Activated T-cell treated with anti-CD3 and anti-CD28 coated beads, Interleukin-2, amount 50 U/mL, for 72 hours (primary cell): Measurements from ENCODE around the gene ZC3H11A. TPM values are rescaled to one million over a fixed set of nuclear protein-coding genes. Genes with fewer than 3 reads are reported as not detected.
"Not testable (repeated sequence)": the region's sequence is repeated elsewhere in the genome, so short reads cannot be mapped to it uniquely, and the experiment has no call there.

Source experiments
- ATAC-seq, 2 donors: fragments of 150-1000 bp; cut with Tn5 transposase; replicated peaks in 1 of 2; 2 replicates each; pipeline ENCODE4 v1.10.0; 2021; ENCODE audit warnings: moderate library complexity in 2 of 2, mild to moderate bottlenecking in 1 of 2
- DNase-seq, 2 donors: peaks; one replicate each; pipeline ENCODE4 v3.0.0; 2021 to 2022; ENCODE audit warnings: mixed read lengths in 1 of 2
- H3K27ac Mint-ChIP-seq: one replicate; pipeline ENCODE4 v1.8.0; 2022; ENCODE audit warnings: mild to moderate bottlenecking, moderate library complexity, mixed read lengths
- H3K27me3 Mint-ChIP-seq: one replicate; pipeline ENCODE4 v1.8.0; 2022; ENCODE audit warnings: low read depth, mixed read lengths
- H3K36me3 Mint-ChIP-seq, 2 donors: one replicate each; pipeline ENCODE4 v1.8.0; 2022; ENCODE audit warnings: mixed read lengths in 2 of 2, mild to moderate bottlenecking in 1 of 2; ENCODE audit not compliant: insufficient read depth in 2 of 2
- H3K4me1 Mint-ChIP-seq: one replicate; pipeline ENCODE4 v1.8.0; 2022; ENCODE audit warnings: low read depth, mixed read lengths
- H3K4me3 Mint-ChIP-seq, 2 donors: one replicate each; pipeline ENCODE4 v1.8.0; 2022; ENCODE audit warnings: mild to moderate bottlenecking in 2 of 2, mixed read lengths in 2 of 2, moderate library complexity in 2 of 2
- H3K9me3 Mint-ChIP-seq, 2 donors: one replicate each; pipeline ENCODE4 v1.8.0; 2022; ENCODE audit warnings: mixed read lengths in 2 of 2
- total RNA-seq, 2 donors: library from RNA; stranded (reverse); gene quantifications; one replicate each; pipeline ENCODE4 v1.2.3, GENCODE V29; 2022

Gene ZC3H11A
- total RNA-seq, 2 donors from 2014 or later = 140 to 141 TPM

DNA sequence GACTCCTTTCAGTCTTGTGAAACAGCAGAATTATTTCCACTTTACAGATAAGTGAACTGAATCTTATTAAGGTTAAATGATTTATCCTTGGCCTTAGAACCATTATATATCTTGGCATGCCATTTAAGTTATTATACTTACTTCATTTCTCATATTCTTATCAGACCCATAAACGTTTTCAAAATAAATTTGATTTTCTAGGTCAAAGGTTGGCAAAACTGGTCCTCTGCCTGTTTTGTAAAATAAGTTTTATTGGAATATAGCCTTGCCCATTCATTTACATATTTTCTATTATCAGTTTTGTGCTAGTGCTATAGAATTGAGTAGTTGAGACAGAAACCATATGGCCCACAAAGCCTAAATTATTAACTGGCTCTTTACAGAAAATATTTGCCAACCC lies 33.1 kb downstream of the ZC3H11A start:
- peaks cover 13 to 36% of the 10 kb centered on the region in 2 donors for H3K36me3 Mint-ChIP-seq
- ATAC-seq (no peak), DNase-seq (no peak)
- no peaks in the 10 kb centered on the region for H3K27me3 Mint-ChIP-seq
- no peak overlapping the region for H3K27ac Mint-ChIP-seq
- no peak overlapping the region for H3K4me3 Mint-ChIP-seq
- H3K4me1 Mint-ChIP-seq = peaks cover 23% of the 10 kb centered on the region
- no peaks in the 10 kb centered on the region for H3K9me3 Mint-ChIP-seq

GRCh38 chr1:203829247-203829646 lies 33.8 kb downstream of the ZC3H11A start:
- not testable (repeated sequence) for H3K9me3 Mint-ChIP-seq, DNase-seq, ATAC-seq, H3K4me3 Mint-ChIP-seq, H3K27me3 Mint-ChIP-seq
- H3K27ac Mint-ChIP-seq = peak overlapping the region; percentile 68
- H3K36me3 Mint-ChIP-seq = peaks cover 13 to 41% of the 10 kb centered on the region in 2 donors
- peaks cover 16% of the 10 kb centered on the region for H3K4me1 Mint-ChIP-seq

- ATAC-seq = no peak
- H3K27ac Mint-ChIP-seq = no peak overlapping the region
- no peaks in the 10 kb centered on the region for H3K9me3 Mint-ChIP-seq
These were observed 40.1 kb downstream of the ZC3H11A start for GRCh38 chr1:203835476-203835875.

DNA sequence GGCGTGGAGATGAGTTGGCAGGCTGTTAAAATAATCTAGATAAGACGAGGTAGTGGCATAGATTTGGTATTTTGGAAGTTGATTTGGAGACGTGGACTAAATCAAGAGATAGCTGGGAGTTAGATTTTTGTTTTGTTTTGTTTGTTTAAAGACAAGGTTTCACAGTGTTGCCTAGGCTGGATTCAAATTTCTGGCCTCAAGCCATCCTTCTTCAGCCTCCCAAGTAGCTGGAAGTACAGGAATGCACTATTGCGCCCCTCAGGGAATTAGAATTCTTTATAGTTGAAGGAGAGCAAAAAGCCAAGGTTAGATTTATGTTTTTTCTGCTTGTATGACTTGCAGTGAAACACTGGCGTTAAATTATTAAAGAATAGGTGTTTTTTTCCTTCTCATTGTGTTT lies 43.7 kb downstream of the ZC3H11A start:
- no peak for DNase-seq
- Mint-ChIP-seq H3K27ac (no peak overlapping the region), H3K36me3 (peaks cover 18 to 55% of the 10 kb centered on the region in 2 donors)

More at GRCh38 chr1:203835476-203835875, 40.1 kb downstream of the ZC3H11A start:
- H3K4me3 Mint-ChIP-seq = no peak overlapping the region
- H3K27me3 Mint-ChIP-seq = no peaks in the 10 kb centered on the region
- no peaks in the 10 kb centered on the region for H3K4me1 Mint-ChIP-seq
- peaks cover 14 to 42% of the 10 kb centered on the region in 2 donors for H3K36me3 Mint-ChIP-seq
- DNase-seq = no peak

DNA sequence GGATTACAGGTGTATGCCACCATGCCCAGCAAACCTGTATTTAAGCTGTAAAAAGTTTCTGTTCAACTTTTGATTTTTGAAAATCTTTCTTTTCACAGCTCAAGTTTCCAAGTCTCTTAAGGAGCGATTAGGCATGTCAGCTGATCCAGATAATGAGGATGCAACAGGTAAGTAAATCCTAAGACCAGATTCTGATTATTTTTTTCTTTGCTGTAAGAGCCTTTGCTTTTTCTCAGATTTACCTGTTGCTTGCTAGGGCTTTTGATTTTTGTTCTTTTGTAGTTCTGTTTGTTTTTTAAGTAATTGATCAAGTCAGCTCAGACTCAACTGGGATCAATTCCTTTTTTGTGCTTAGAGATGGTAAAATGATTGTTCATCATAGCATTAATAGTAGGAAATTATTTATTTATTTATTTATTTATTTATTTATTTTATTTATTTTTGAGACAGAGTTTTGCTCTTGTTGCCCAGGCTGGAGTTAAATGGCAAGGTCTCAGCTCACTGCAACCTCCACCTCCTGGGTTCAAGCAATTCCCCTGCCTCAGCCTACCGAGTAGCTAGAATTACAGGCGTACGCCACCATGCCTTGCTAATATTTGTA lies 44.9 kb downstream of the ZC3H11A start:
- Mint-ChIP-seq H3K4me3 (no peak overlapping the region), H3K9me3 (no peaks in the 10 kb centered on the region), H3K27me3 (no peaks in the 10 kb centered on the region), H3K36me3 (peaks cover 17 to 56% of the 10 kb centered on the region in 2 donors), H3K4me1 (no peaks in the 10 kb centered on the region), H3K27ac (no peak overlapping the region)
- no peak for ATAC-seq
- DNase-seq = no peak

More for the DNA sequence above, 43.7 kb downstream of the ZC3H11A start:
- ATAC-seq = no peak
- Mint-ChIP-seq H3K4me3 (no peak overlapping the region), H3K27me3 (no peaks in the 10 kb centered on the region), H3K9me3 (no peaks in the 10 kb centered on the region), H3K4me1 (no peaks in the 10 kb centered on the region)

- Mint-ChIP-seq H3K4me1 (no peaks in the 10 kb centered on the region), H3K4me3 (no peak overlapping the region), H3K27me3 (no peaks in the 10 kb centered on the region), H3K36me3 (peaks cover 20 to 59% of the 10 kb centered on the region in 2 donors), H3K27ac (no peak overlapping the region), H3K9me3 (no peaks in the 10 kb centered on the region)
- ATAC-seq = no peak
- DNase-seq = no peak
These were observed 47.1 kb downstream of the ZC3H11A start for GRCh38 chr1:203842559-203842876.

DNA sequence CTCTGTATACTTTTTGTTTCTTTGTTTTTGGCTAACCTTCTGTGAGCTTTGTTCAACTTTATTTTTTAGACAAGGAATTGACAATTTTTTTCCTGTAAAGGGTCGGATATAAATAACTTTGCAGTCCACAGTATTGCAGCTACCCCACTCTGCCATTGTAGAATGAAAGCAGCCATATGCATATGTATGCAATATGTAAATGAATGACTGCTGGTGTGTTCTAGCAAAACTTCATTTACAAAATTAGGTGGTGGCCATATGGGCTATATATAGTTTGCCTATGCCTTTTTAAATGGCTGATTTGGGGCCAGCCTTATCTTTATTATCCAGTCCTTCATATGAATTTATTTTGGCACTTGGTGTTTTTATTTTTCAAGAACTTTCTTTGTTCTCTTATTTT lies 48.0 kb downstream of the ZC3H11A start:
- Mint-ChIP-seq H3K4me1 (no peaks in the 10 kb centered on the region), H3K9me3 (no peaks in the 10 kb centered on the region), H3K36me3 (peaks cover 14 to 50% of the 10 kb centered on the region in 2 donors)

More for the DNA sequence above, 48.0 kb downstream of the ZC3H11A start:
- Mint-ChIP-seq H3K4me3 (no peak overlapping the region), H3K27ac (no peak overlapping the region), H3K27me3 (no peaks in the 10 kb centered on the region)
- no peak for ATAC-seq
- DNase-seq = no peak

Other genes starting within 250 kb of the ZC3H11A start
- 10 to 100 TPM; 34.1 to 65.5 TPM for gene ATP2B4, start 168.8 kb upstream of the ZC3H11A start, total RNA-seq
- 10 to 100 TPM; 24.3 to 24.8 TPM for gene LAX1, start 30.4 kb upstream of the ZC3H11A start, total RNA-seq
- 10 to 100 TPM; 25.6 to 26.6 TPM for gene ZBED6, start within 50 bp of the ZC3H11A start, total RNA-seq
- gene SNRPE, start 66.0 kb downstream of the ZC3H11A start, total RNA-seq = 100 to 1,000 TPM; 158 to 160 TPM